CD4-positive, alpha-beta T cell treated with Interleukin-17A for 4 hours (primary cell): ENCODE data around the gene PLXDC1.
"Not testable (repeated sequence)": the region's sequence is repeated elsewhere in the genome, so short reads cannot be mapped to it uniquely, and the experiment has no call there.

Experiments
- DNase-seq: peaks from one replicate; pipeline ENCODE4 v3.0.0-alpha.2; 2020; ENCODE audit warnings: mixed read lengths

Gene PLXDC1

DNA sequence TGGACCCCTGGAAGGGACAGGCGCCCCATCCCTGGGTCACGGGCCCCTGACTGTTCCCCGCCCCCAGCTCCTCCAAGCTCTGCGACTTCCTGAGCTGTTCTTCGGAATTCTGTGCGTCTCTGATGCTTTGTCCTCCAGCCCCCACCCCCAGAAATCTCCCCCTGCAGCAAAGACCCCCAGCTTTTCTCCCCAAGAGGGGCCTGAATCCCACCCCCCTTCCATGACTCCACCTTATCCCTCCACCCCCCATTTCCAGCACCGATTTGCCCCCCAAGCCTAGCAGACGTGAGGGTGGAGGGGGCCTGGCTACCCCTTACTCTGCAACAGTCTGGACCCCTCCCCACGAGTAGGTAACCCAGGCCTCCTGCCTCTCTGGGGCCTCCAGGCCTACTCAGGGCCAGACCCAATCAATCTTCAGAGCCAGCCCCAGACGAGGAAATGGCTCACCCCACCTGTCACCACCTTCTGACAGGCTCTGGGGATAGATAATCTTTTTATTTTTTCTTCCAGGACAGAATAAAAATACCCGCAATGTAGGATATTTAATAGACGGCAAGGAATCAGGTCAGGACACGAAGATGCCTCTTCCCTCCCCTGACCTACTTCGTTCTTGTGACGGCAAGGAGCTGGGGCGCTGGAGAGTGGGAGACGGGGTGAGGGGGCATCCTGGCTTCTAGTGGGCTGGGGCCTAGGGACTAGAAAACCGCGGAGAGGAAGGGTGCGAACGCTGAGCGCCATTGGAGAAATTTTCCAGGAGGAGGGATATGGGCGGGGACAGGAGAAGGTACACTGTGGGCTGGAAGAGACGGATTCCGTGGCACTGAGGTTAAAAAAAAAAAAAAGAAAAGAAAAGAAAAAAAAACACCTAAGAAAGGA is 744 bp upstream of the PLXDC1 start:
- DNase-seq: peak; percentile 62

DNA sequence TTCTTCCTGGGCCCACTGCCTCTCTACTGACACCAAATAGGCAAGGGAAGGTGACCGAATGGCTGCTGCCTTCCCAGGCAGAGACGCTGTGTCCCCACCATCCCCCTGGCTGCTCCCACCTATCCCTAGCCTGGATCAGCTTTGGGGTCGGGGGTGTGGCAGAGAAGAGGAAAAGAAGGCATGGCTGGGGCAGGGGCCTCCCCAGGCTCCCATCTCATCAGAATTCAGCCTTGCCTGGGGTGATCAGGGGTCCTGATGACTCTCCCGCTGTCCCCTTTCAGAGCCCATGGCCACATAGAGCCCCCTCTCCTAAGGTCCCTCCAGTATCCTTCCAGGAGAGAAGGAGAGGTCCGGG is 665 bp downstream of the PLXDC1 start:
- DNase-seq: no peak

DNA sequence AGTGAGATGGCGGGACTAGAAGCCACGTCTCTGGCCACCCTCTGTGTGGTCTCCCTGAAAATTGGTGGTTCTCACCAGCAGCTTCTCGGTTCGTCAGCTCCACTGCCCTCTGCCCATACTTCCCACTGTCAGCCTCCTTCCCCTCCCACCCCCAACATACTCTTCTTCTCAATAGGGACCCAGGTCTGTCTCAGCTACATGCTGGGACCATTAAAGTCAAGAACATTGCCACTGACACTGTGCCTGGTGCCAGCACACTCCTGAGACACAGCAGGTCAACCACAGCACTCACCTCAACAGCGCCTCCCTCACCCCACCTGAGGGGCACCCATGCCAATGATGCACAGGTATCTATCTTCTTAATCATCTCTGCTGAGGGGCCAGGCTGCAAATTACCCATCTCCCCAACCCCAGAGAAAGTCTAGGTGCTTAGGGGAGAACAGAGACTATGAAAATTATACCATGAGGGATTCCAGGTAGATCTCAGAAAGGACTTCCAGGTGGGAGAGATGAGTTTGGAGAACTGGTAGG is 1.3 kb downstream of the PLXDC1 start:
- peak; percentile 48 for DNase-seq

DNA sequence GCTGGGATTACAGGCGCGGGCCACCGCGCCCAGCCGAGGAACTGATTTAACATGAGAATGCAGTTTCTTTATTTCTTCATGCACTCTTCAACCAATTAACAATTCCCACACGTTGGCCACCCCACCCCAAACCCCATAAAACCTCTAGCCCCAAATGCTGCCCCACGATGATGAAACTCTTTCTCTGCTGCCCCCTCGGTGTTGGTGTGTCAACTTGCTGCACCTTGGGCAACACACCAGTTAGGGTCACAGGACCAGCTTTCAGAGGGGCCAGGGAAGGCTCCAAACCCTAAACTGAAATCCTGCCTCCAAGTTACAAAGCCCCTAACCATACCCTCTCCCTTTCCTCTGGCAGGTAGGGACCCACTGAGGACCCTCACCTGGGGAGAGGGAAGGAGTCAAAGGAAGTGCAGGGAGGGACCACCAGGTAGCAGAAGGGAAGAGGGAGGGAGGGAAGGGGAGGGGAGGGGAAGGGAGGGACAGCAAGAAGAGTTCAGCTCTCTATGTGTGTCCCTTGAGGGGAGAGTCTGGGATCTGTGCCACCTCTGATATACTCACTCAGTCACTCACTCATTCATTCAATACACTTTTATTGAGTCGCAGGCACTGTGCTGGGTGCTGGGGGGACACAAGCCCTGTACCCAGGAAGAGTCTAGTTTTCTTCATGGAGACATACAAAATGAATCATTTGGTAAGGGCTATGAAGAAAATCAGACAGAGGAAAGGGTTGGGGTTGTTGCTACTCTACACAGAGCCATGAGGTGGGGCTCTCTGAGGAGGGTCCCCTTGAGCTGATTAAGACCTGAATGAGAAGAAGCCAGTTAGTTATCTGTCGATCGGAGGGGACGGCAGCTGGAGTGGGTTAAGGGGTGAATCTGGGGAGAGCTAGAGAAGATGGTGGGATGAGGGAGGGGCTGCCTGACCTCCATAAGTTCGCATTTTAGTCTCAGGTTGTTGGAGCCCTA is 3.9 kb downstream of the PLXDC1 start:
- DNase-seq: no peak

DNA sequence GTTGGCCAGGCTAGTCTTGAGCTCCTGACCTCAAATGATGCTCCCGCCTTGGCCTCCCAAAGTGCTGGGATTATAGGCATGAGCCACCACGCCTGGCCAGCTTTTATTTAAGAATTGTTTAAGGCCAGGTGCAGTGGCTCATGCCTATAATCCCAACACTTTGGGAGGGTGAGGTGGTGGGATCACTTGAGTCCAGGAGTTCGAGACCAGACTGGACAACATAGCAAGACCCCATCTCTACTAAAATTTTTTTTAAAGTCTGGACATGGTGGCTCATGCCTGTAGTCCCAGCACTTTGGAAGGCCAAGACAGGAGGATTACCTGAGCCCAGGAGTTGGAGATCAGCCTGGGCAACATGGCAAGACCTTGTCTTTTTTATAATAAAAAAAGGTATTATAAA is 5.2 kb downstream of the PLXDC1 start:
- DNase-seq: no peak

DNA sequence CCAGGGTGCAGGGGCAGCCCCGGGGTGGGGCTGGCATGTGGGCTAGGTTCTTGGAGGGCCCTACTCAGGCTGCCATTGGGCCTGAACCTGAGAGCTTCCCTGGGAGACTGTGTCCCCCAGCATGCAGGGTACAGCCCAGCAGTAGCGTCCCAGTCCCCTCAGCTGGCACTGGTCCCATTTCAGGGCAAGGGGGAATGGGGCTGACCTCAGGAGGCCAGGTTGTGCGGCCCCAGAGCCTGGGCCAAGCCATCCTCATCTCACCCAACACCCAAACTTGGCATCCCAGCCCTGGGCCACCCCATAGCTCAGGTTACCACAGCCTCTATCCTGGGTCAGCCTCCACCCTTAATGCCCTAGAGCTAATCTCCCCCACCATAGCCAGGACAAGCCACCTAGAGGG is 6.3 kb downstream of the PLXDC1 start:
- no peak for DNase-seq

DNA sequence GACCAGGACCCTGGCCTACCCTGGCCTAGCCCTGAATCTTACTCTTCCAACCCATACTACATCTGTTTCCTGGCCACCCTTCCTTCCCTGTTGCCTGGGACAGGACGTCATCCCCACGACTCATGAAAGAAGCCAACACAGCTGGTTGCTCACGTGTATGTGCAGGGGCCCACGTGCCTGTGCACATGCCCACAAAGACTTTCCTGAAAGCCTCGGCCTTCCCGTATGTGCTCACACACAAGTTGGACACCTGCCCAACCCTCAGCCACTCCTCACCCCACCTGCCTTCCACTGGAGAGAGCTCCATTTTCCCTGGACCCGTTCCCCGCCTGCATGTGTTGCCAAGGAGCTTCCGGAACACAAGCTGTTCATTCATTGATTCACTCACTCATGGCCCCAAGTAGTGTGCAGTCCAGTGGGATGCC is 7.0 kb downstream of the PLXDC1 start:
- DNase-seq: no peak

DNA sequence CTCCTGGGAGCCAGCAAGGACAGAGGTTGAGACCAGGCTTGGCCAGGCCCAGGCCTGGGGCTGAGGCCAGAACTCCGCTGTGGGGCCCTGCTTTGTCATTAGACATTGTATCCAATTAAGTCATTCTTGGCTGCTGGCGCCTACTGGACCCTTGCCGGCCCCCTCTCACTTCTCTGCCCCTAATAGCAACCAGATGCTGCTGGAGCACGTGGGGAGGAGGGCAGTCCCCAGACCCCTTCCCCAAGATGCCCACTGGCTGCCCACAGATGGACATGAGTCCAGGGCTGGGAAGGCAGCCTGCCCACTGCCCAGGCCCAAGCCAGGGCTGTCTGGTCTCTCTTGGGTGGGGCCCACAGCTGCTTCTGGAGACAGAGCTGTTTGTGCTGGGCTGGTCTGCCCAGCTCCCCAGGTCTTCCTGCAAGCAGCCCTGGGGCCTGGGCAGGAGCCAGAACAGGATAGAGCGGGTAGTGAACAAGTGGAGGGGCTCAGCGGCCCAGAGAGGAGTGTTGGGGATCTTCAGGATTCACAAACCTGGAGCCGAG is 7.8 kb downstream of the PLXDC1 start:
- DNase-seq: no peak

DNA sequence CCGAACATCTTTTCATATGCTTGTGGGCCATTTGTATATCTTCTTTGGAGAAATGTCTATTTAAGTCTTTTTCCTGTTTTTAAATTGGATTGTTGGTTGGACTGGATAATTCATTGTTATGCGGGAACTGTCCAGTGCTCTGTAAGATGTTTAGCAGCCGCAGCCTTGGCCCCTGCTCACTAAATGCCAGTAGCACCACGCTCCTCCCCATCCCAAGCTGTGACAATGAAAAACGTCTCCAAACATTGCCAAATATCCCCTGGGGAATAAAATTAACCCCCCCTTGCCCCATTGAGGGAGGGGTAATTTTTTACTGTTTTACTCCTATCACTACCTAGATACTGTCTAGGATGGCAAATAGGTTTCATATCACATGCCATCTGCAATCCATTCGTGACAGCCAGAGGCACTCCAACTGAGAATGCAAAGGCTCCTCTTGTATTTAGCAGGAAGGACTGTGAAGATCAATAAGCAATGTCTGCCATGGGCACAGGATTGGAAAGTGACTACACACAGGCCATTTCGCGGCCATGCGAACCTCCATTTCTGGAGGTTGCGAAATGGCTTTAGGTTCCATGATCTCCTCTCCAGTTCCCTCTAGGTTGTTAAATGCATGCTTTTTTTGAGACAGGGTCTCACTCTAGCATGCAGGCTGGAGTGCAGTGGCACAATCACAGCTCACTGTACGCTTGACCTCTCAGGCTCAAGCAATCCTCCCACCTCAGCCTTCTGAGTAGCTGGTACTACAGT is 9.3 kb downstream of the PLXDC1 start:
- no peak for DNase-seq

DNA sequence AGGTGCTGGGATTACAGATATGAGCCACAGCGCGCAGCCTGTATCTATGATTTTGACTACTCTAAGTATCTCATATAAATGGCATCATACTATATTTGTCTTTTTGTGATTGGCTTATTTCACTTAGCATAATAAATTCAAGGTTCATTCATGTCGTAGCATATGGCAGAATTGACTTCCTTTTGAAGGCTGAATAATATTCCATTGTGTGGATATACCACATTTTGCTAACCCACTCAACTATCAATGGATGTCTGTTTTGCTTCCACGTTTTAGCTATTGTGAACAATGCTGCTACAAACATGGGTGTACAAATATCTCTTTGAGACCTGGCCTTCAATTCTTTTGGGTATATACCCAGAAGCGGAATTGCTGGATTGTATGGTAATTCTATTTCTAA is 10.1 kb downstream of the PLXDC1 start:
- no peak for DNase-seq

DNA sequence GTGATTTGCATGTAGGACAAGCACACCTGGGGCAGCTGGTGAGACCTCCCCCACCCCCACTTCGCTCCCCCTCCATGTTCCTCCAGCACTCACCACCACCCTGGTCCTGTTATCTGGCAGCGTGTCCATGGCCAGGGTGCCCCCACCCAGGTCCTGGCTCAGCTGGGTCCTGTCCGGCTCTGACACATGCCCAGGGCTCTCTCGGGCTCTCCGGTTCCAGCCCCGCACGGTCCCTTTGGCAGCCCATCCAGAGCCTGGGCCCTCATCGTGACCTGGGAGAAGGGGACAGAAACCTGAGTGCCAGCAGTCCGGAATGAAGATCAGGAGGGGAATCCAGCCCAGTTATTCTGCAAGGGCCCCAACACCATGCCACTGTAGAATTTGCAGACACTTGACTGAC is 11.9 kb downstream of the PLXDC1 start:
- DNase-seq: no peak

DNA sequence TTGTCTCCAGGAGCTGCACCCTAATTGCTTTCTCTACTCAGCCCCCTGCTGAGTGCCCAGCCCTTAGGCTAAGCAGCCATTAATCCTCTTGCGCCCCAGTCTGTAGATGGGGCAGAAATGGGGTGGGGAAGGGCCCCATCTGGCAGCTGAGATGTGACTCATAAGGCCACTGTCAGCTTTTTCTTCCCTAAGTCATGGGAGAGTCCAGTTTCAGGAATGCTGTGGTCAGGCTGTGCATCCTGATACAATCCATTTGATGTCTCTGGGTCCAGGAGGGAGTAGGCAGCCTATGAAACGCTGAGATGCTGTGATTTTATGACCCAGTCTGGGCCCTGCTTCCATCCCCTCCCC is 12.3 kb downstream of the PLXDC1 start:
- no peak for DNase-seq

DNA sequence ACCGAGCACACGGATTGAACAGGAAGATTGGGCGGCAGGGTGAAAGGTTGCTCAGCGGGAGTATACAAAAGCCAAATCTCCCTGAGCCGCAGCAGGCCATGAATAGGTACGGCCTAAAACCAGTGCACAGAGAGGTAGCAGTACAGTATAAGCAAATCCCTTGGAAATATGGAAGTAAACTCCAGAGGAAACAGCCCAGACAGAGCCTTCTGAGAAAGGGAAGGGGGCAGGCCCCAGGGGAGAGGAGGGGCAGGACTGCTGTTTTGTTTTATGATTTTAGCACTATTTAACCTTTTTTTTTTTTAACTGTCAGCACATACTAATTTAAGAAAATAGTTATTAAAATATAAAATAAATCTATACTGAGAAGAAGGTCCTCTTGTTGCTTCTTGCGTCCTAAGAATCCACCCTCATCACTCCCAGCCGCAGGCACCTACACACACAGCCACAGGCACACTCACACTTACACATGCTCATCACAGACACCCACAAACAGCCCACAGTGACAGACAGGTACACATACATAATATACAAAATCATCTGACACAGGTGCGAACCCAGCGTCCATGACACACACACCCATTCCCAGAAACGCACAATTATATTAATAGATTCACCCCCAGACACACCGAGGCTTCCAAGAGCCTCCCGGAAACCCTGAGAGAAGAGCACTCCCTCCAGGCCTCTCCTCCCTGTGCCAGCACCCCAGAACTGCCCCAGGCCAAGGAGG is 12.8 kb downstream of the PLXDC1 start:
- no peak for DNase-seq

DNA sequence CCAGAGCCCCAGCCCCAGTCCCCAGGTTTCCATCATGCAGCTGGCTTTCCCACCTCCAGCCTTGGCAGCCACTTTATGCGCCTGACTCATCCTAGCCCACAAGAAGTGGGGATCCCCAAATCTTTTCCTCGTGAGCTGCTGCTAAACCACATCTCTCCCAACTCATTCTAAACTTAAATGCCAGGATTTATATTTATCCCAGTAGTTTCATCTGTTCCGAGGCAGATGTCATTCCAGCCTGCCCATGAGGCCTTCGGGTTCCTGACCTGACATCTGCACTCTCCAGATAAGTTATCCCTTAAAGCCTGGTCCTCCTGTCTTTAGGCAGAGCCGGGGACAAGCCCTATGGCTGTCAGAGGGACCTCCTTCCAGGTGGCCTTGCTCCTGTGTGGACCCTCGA is 16.6 kb downstream of the PLXDC1 start:
- no peak for DNase-seq

DNA sequence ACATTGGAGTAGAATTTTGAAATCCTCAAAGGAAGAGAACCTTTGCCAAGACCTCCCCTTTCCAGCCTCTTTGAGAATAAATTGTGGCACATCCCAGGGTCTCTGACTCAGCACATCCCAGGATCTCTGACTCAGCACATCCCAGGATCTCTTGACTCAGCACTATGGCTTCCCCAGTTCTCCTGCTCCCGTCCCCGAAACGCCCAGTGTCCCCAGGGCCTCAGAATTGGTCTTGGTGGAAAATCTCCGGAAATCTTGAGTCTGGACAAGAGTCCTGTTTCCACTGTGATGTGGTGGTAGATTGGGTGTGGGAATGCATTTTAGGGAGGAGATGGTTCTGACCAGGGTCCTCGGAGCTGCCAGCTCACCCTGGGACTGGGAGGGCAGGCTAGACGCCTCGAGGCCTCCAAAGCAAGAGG is 19.2 kb downstream of the PLXDC1 start:
- DNase-seq: no peak

DNA sequence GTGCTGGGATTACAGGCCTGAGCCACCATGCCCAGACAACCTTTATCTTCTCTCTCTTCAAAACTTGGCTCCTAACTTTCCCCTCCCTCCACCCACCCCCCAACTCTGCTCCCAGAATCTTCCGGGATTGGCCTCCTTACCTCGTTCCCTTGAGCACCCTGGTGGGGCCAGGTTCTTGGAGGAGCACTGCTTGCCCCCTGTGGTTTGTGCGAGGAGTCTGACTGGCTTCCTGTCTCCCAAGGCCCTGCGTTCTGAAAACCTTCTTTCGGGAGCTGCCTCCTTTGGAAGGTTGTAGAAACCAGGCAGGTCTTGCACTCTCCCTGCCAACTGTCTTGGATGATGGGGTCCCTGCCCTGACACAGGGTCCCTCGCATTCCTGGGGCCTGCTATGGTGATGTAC is 19.8 kb downstream of the PLXDC1 start:
- DNase-seq: no peak

DNA sequence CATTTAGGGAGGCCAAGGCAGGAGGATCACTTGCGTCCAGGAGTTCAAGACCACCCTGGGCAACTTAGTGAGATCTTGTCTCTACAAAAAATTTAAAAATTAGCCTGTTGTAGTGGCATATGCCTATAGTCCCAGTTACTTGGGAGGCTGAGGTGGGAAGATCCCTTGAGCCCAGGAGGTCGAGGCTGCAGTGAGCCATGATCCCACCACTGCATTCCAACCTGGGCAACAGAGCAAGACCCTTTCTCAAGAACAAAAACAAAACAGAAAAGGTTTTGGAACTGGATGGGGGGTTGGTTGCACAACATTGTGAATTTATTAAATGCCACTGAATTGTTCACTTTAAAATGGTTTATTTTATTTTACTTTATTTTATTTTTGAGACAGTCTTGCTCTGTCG is 21.2 kb downstream of the PLXDC1 start:
- no peak for DNase-seq

DNA sequence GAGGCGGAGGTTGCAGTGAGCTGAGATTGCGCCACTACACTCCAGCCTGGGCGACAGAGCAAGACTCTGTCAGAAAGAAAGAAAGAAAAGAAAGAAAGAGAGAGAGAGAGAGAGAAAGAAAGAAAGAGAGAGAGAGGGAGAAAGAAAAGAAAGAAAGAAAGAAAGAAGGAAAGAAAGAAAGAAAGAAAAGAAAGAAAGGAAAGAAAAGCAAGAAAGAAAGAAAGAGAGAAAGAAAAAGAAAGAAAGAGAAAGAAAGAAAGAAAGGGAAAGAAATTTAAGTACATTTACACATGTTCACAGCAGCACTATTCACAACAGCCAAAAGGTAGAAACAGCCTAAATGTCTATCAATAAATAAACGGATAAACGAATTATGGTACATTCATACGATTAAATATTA is 21.9 kb downstream of the PLXDC1 start:
- DNase-seq: not testable (repeated sequence)

DNA sequence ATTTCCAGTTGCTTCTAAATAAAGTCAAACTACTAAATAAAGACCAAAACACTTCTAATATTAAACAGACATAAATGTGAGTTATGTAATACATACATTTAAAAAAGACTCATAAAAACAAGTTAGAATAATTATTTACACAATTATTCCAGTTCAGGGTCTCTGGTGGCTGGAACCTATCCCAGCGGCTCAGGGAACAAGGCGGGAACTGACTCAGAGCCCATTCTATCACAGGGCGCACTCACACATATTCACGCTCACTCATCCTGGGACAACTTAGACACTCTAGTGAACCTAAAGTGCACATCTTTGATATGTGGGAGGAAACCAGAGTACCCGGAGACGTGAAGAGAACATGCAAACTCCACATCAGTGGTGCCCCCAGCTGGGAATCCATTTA is 25.0 kb downstream of the PLXDC1 start:
- DNase-seq: no peak

DNA sequence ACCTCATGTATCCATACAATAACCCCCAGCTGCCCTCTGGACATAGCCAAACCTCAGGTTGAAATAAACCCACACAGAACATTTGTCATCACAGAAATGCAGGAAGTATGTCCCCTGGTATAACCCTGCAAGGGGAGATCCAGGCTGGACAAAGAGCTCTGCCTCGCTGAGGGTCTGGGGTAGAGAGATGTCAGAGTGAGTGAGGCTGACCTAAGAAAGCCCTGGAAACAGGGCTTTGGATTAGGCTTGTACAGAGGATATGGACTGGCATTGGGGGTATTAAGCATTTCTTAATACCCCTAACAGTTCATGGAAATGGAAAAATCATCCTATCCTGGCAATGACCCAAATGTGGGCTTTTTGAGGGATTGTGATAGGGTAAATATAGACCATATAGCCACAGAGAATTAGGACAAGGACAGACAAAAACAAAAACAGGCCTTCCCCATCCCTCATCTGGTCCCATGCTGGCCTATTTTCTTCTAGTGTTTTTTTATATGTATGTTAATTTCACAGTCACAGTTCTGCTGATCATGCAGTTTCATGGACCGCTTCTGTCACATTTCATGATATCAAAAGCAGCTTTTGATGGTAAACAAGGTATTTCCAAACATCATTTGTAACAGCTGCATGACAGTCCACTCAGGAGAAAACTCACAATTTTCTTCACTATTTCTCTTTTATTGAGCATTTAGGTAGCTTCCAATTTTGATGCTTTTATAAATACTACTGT is 26.1 kb downstream of the PLXDC1 start:
- no peak for DNase-seq

DNA sequence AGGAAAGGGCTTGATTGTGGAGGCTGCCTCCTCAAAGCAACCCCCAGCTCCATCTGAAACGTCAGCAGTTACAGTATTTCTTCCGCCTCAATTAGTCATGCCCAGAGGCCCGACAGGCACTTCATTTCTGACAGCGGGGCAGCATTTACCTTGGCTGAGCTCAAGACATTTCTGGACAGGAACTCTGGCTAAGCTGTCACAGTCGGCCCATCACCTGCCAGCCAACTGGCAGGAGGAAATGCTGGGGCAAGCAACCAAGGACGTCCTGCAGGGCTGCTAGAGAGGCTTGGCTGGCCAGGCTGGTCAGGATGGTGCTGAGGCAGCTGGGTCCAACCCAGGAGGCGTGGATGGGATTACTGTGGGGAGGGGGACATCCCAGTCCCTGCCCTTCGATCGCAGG is 27.8 kb downstream of the PLXDC1 start:
- no peak for DNase-seq
